HepG2 (cell line): ENCODE data around the gene AGRN. TPM values are rescaled to one million over a fixed set of nuclear protein-coding genes. Genes with fewer than 3 reads are reported as not detected.
A peak's percentile ranks its signal among the peaks of the same experiment; 100 is the strongest.

Experiments used
- AKAP8 ChIP-seq: sonication (generic); formaldehyde crosslinking; IDR thresholded peaks from 2 replicates; pipeline ENCODE4 v1.5.1; 2020; ENCODE audit warnings: mild to moderate bottlenecking, missing genetic modification reagents
- BCL3 ChIP-seq: sonication (generic); formaldehyde crosslinking; IDR thresholded peaks from 2 replicates; pipeline ENCODE4 v1.5.1; 2020; ENCODE audit warnings: mild to moderate bottlenecking, missing genetic modification reagents, moderate library complexity
- CBX5 ChIP-seq: sonication (generic); formaldehyde crosslinking; IDR thresholded peaks from 2 replicates; pipeline ENCODE4 v1.4.0; 2020; ENCODE audit warnings: missing genetic modification reagents, borderline replicate concordance
- ELF3 ChIP-seq: IDR thresholded peaks from 2 replicates; pipeline ENCODE4 v1.6.1; 2016; ENCODE audit warnings: missing genetic modification reagents, missing compliant biosample characterization
- ESRRA ChIP-seq: sonication (generic); formaldehyde crosslinking; IDR thresholded peaks from 2 replicates; pipeline ENCODE4 v1.5.1; 2020; ENCODE audit warnings: mild to moderate bottlenecking, low read depth, missing genetic modification reagents
- IRF2 ChIP-seq: IDR thresholded peaks from 2 replicates; pipeline ENCODE4 v1.6.1; 2018; ENCODE audit warnings: missing genetic modification reagents, missing compliant biosample characterization
- PAX8 ChIP-seq: sonication (generic); formaldehyde crosslinking; IDR thresholded peaks from 2 replicates; pipeline ENCODE4 v1.8.0; 2022; ENCODE audit warnings: mild to moderate bottlenecking, missing genetic modification reagents, borderline replicate concordance
- REL ChIP-seq: sonication (generic); formaldehyde crosslinking; conservative IDR thresholded peaks from 2 replicates; pipeline ENCODE4 v1.8.0; 2022; ENCODE audit warnings: mild to moderate bottlenecking, missing genetic modification reagents, moderate library complexity
- RNF2 ChIP-seq: fragments of 450-650 bp; conservative IDR thresholded peaks from 2 replicates; pipeline ENCODE4 v1.6.1; 2016; ENCODE audit warnings: low read depth
- SKI ChIP-seq: fragments of 450-650 bp; IDR thresholded peaks from one replicate; pipeline ENCODE4 v1.6.1; 2018; ENCODE audit warnings: mild to moderate bottlenecking; ENCODE audit not compliant: partially characterized antibody
- TFDP1 ChIP-seq: IDR thresholded peaks from 2 replicates; pipeline ENCODE4 v1.6.1; 2016; ENCODE audit warnings: missing compliant biosample characterization, missing genetic modification reagents, borderline replicate concordance
- ZBTB39 ChIP-seq: sonication (generic); formaldehyde crosslinking; IDR thresholded peaks from 2 replicates; pipeline ENCODE4 v1.5.0; 2020; ENCODE audit warnings: missing genetic modification reagents
- ZNF280D ChIP-seq: sonication (generic); formaldehyde crosslinking; IDR thresholded peaks from 2 replicates; pipeline ENCODE4 v1.5.1; 2020; ENCODE audit warnings: mild to moderate bottlenecking, missing genetic modification reagents
- ZNF564 ChIP-seq: sonication (generic); formaldehyde crosslinking; IDR thresholded peaks from 2 replicates; pipeline ENCODE4 v1.8.1; 2023; ENCODE audit warnings: mild to moderate bottlenecking, missing genetic modification reagents
- ZNF589 ChIP-seq: sonication (generic); formaldehyde crosslinking; conservative IDR thresholded peaks from 2 replicates; pipeline ENCODE4 v1.8.0; 2022; ENCODE audit warnings: mild to moderate bottlenecking, moderate library complexity, missing genetic modification reagents
- ZNF770 ChIP-seq: sonication (generic); formaldehyde crosslinking; IDR thresholded peaks from 2 replicates; pipeline ENCODE4 v1.5.0; 2020; ENCODE audit warnings: mild to moderate bottlenecking, missing genetic modification reagents
- ZNF777 ChIP-seq: sonication (generic); formaldehyde crosslinking; IDR thresholded peaks from 2 replicates; pipeline ENCODE4 v1.4.0; 2020; ENCODE audit warnings: missing genetic modification reagents
- ZNF781 ChIP-seq: sonication (generic); formaldehyde crosslinking; IDR thresholded peaks from 2 replicates; pipeline ENCODE4 v1.5.1; 2020; ENCODE audit warnings: borderline replicate concordance, mild to moderate bottlenecking, missing genetic modification reagents; ENCODE audit errors: not compliant biosample characterization
- ZSCAN22 ChIP-seq: sonication (generic); formaldehyde crosslinking; IDR thresholded peaks from 2 replicates; pipeline ENCODE4 v1.4.0; 2020; ENCODE audit warnings: mild to moderate bottlenecking, missing genetic modification reagents
- polyA plus RNA-seq, 8 experiments: library from polyadenylated mRNA; depleted of rRNA in 3 of 8; stranded (reverse) in 7 of 8; unstranded in 1 of 8; fragments of >200 nt; fragmentation: Illumina TruSeq in 4 of 8; extraction: Trizol in 4 of 8; gene quantifications; 2 replicates each; pipeline versions ENCODE4 v1.2.1 to v1.2.3, GENCODE V29; 2011 to 2016; ENCODE audit warnings: low read depth in 4 of 8, missing spikeins in 1 of 8, mixed read lengths in 1 of 8; ENCODE audit not compliant: insufficient read depth in 1 of 8
- total RNA-seq, 5 experiments: library from RNA; depleted of rRNA; stranded (reverse); fragments of >200 nt; fragmentation: Illumina TruSeq; extraction: Trizol; gene quantifications; 2 replicates each; pipeline ENCODE4 v1.2.3, GENCODE V29; 2016; ENCODE audit warnings: low read depth in 1 of 5

AGRN gene
- total and polyA plus RNA-seq, 2 of the 13 experiments (the other 11 are each of a cell fraction or from before 2014, with no cell fraction given): 29.8 to 65.2 TPM

- TF ChIP-seq ELF3 (peak; percentile 56; the same call in 1 of the 2 replicates), TFDP1 (peak; percentile 74; the same call in 1 of the 2 replicates), ZSCAN22 (CRISPR knock-in tag) (no peak), CBX5 (peak; percentile 40; the same call in 1 of the 2 replicates), BCL3 (0 out of 2 replicates have a peak, but pooled peaks have one; percentile 62), ZBTB39 (CRISPR knock-in tag) (peak; percentile 86), IRF2 (CRISPR knock-in tag) (peak; percentile 39; the same call in 1 of the 2 replicates), ZNF564 (CRISPR knock-in tag) (peak; percentile 79), ZNF770 (CRISPR knock-in tag) (peak; percentile 86), AKAP8 (CRISPR knock-in tag) (peak; percentile 89; the same call in 1 of the 2 replicates), ZNF589 (CRISPR knock-in tag) (0 out of 2 replicates have a peak, but pooled peaks have one; percentile 44), REL (CRISPR knock-in tag) (0 out of 2 replicates have a peak, but pooled peaks have one; percentile 62), ZNF777 (peak; percentile 91), SKI (peak; percentile 25), ESRRA (CRISPR knock-in tag) (peak; percentile 67; the same call in 1 of the 2 replicates), ZNF781 (CRISPR knock-in tag) (peak; percentile 20), RNF2 (peak; percentile 92), PAX8 (CRISPR knock-in tag) (0 out of 2 replicates have a peak, but pooled peaks have one; percentile 22), ZNF280D (CRISPR knock-in tag) (peak; percentile 58; the same call in 1 of the 2 replicates)
Measured at GRCh38 chr1:1079408-1080121, 59.6 kb downstream of the AGRN start (continued).
